Measurements from ENCODE around the gene SLC51B. TPM values are rescaled to one million over a fixed set of nuclear protein-coding genes. Genes with fewer than 3 reads are reported as not detected.
A peak's percentile ranks its signal among the peaks of the same experiment; 100 is the strongest.
"Not testable (repeated sequence)": the region's sequence is repeated elsewhere in the genome, so short reads cannot be mapped to it uniquely, and the experiment has no call there.

Gene SLC51B
- not detected for total RNA-seq

- H3K27ac Mint-ChIP-seq = no peak within 1 kb of the TSS
- H3K4me1 Mint-ChIP-seq = peaks cover 9% of the 10 kb centered on the region
- no peaks in the 10 kb centered on the region for H3K9me3 Mint-ChIP-seq (ENCODE audit: low read depth)
- no peak within 1 kb of the TSS for H3K4me3 Mint-ChIP-seq
- H3K36me3 Mint-ChIP-seq = no peaks in the 10 kb centered on the region
- DNase-seq (no peak), ATAC-seq (no peak)
- CTCF ChIA-PET = no interaction called here
- no peaks in the 10 kb centered on the region for H3K27me3 Mint-ChIP-seq
These were observed at the start of gene SLC51B for GRCh38 chr15:65044724-65045481. Gene SLC51B (plus strand): TSS chr15:65045387. CDS start chr15:65050005, 4,618 bp downstream.

- Mint-ChIP-seq H3K4me3 (no peak overlapping the region), H3K27ac (no peak overlapping the region), H3K9me3 (ENCODE audit: low read depth) (no peaks in the 10 kb centered on the region), H3K36me3 (no peaks in the 10 kb centered on the region), H3K27me3 (no peaks in the 10 kb centered on the region), H3K4me1 (peaks cover 6% of the 10 kb centered on the region)
- DNase-seq (no peak), ATAC-seq (no peak)
- CTCF ChIA-PET = no interaction called here
These were observed 48.1 kb upstream of the SLC51B start for GRCh38 chr15:64997066-64997465.

GRCh38 chr15:64997745-64998375 is 47.3 kb upstream of the SLC51B start:
- Mint-ChIP-seq H3K4me3 (no peak overlapping the region), H3K9me3 (ENCODE audit: low read depth) (no peaks in the 10 kb centered on the region)

GRCh38 chr15:65004993-65005392 is 40.2 kb upstream of the SLC51B start:
- ATAC-seq = no peak
- H3K4me3 Mint-ChIP-seq = no peak overlapping the region
- DNase-seq = no peak
- H3K36me3 Mint-ChIP-seq = peaks cover 14% of the 10 kb centered on the region
- no peaks in the 10 kb centered on the region for H3K9me3 Mint-ChIP-seq (ENCODE audit: low read depth)
- no peaks in the 10 kb centered on the region for H3K4me1 Mint-ChIP-seq
- CTCF ChIA-PET = no interaction called here
- H3K27me3 Mint-ChIP-seq = no peaks in the 10 kb centered on the region
- H3K27ac Mint-ChIP-seq = no peak overlapping the region

More at GRCh38 chr15:64997745-64998375, 47.3 kb upstream of the SLC51B start:
- CTCF ChIA-PET = no interaction called here
- H3K36me3 Mint-ChIP-seq = peaks cover 2% of the 10 kb centered on the region
- H3K27ac Mint-ChIP-seq = no peak overlapping the region
- DNase-seq = no peak
- ATAC-seq = no peak
- peaks cover 5% of the 10 kb centered on the region for H3K4me1 Mint-ChIP-seq
- H3K27me3 Mint-ChIP-seq = no peaks in the 10 kb centered on the region

GRCh38 chr15:65006876-65007275 is 38.3 kb upstream of the SLC51B start:
- Mint-ChIP-seq H3K4me1 (no peaks in the 10 kb centered on the region), H3K36me3 (peaks cover 18% of the 10 kb centered on the region), H3K27ac (no peak overlapping the region), H3K4me3 (no peak overlapping the region), H3K9me3 (ENCODE audit: low read depth) (no peaks in the 10 kb centered on the region), H3K27me3 (no peaks in the 10 kb centered on the region)
- no peak for DNase-seq
- ATAC-seq = no peak
- CTCF ChIA-PET = no interaction called here

- H3K4me3 Mint-ChIP-seq = no peak overlapping the region
- ATAC-seq = no peak
- CTCF ChIA-PET = interaction anchor here (0.9 to 1.7 kb wide), 6 partner anchors 9 to 281 kb away, joined by 3 to 6 read pairs (median 4); no protein-coding TSS in a partner anchor
- no peak for DNase-seq
- no peak overlapping the region for H3K27ac Mint-ChIP-seq
- H3K27me3 Mint-ChIP-seq = no peaks in the 10 kb centered on the region
- H3K9me3 Mint-ChIP-seq (ENCODE audit: low read depth) = peaks cover 5% of the 10 kb centered on the region
- no peaks in the 10 kb centered on the region for H3K4me1 Mint-ChIP-seq
- peaks cover 27% of the 10 kb centered on the region for H3K36me3 Mint-ChIP-seq
These were observed 36.2 kb upstream of the SLC51B start for GRCh38 chr15:65008983-65009382.

GRCh38 chr15:65011198-65011597 is 34.0 kb upstream of the SLC51B start:
- H3K4me1 Mint-ChIP-seq; H3K27ac Mint-ChIP-seq; H3K27me3 Mint-ChIP-seq; H3K9me3 Mint-ChIP-seq (ENCODE audit: low read depth); ATAC-seq; DNase-seq; CTCF ChIA-PET; H3K4me3 Mint-ChIP-seq: not testable (repeated sequence)
- peaks cover 37% of the 10 kb centered on the region for H3K36me3 Mint-ChIP-seq

GRCh38 chr15:65020419-65020818 is 24.8 kb upstream of the SLC51B start:
- ATAC-seq = no peak
- no peak for DNase-seq
- H3K9me3 Mint-ChIP-seq (ENCODE audit: low read depth) = no peaks in the 10 kb centered on the region
- no peaks in the 10 kb centered on the region for H3K27me3 Mint-ChIP-seq
- H3K36me3 Mint-ChIP-seq = peaks cover 40% of the 10 kb centered on the region
- H3K4me3 Mint-ChIP-seq = no peak overlapping the region
- H3K27ac Mint-ChIP-seq = no peak overlapping the region
- CTCF ChIA-PET = no interaction called here
- H3K4me1 Mint-ChIP-seq = no peaks in the 10 kb centered on the region

GRCh38 chr15:65021488-65021887 is 23.7 kb upstream of the SLC51B start:
- ATAC-seq (no peak), DNase-seq (no peak)
- CTCF ChIA-PET = interaction anchor here (1.4 to 2.0 kb wide), 2 partner anchors 12 kb away, joined by 6 read pairs; no protein-coding TSS in a partner anchor
- no peaks in the 10 kb centered on the region for H3K9me3 Mint-ChIP-seq (ENCODE audit: low read depth)
- peaks cover 37% of the 10 kb centered on the region for H3K36me3 Mint-ChIP-seq
- no peak overlapping the region for H3K4me3 Mint-ChIP-seq
- no peaks in the 10 kb centered on the region for H3K4me1 Mint-ChIP-seq
- H3K27me3 Mint-ChIP-seq = no peaks in the 10 kb centered on the region
- no peak overlapping the region for H3K27ac Mint-ChIP-seq

- ATAC-seq (no peak), DNase-seq (no peak)
- Mint-ChIP-seq H3K36me3 (peaks cover 19% of the 10 kb centered on the region), H3K4me3 (no peak overlapping the region), H3K27ac (peak overlapping the region; percentile 59), H3K27me3 (peaks cover 7% of the 10 kb centered on the region), H3K9me3 (ENCODE audit: low read depth) (no peaks in the 10 kb centered on the region), H3K4me1 (peaks cover 14% of the 10 kb centered on the region)
- CTCF ChIA-PET = no interaction called here
These were observed 18.4 kb upstream of the SLC51B start for GRCh38 chr15:65026756-65027155.

- H3K4me1 Mint-ChIP-seq = peaks cover 16% of the 10 kb centered on the region
These were observed 17.6 kb upstream of the SLC51B start for GRCh38 chr15:65027593-65027992.

GRCh38 chr15:65028338-65028737 is 16.8 kb upstream of the SLC51B start:
- H3K36me3 Mint-ChIP-seq = peaks cover 16% of the 10 kb centered on the region
- peak overlapping the region; percentile 89 for H3K4me3 Mint-ChIP-seq
- ATAC-seq (no peak), DNase-seq (no peak)
- peaks cover 19% of the 10 kb centered on the region for H3K4me1 Mint-ChIP-seq
- peaks cover 20% of the 10 kb centered on the region for H3K27me3 Mint-ChIP-seq
- CTCF ChIA-PET = interaction anchor here (0.9 kb wide), 1 partner anchor 244 kb away, joined by 4 read pairs; no protein-coding TSS in a partner anchor
- H3K9me3 Mint-ChIP-seq (ENCODE audit: low read depth) = no peaks in the 10 kb centered on the region
- H3K27ac Mint-ChIP-seq = peak overlapping the region; percentile 79

More at GRCh38 chr15:65027593-65027992, 17.6 kb upstream of the SLC51B start:
- no peak for ATAC-seq
- CTCF ChIA-PET = interaction anchor here (0.9 kb wide), 1 partner anchor 243 kb away, joined by 4 read pairs; no protein-coding TSS in a partner anchor
- H3K27me3 Mint-ChIP-seq = peaks cover 15% of the 10 kb centered on the region
- DNase-seq = no peak
- H3K27ac Mint-ChIP-seq = peak overlapping the region; percentile 79
- H3K4me3 Mint-ChIP-seq = peak overlapping the region; percentile 89
- no peaks in the 10 kb centered on the region for H3K9me3 Mint-ChIP-seq (ENCODE audit: low read depth)
- H3K36me3 Mint-ChIP-seq = peaks cover 19% of the 10 kb centered on the region

- Mint-ChIP-seq H3K36me3 (peaks cover 13% of the 10 kb centered on the region), H3K27me3 (peaks cover 20% of the 10 kb centered on the region), H3K4me3 (peak within 1 kb of the TSS; percentile 89), H3K9me3 (ENCODE audit: low read depth) (no peaks in the 10 kb centered on the region), H3K4me1 (peaks cover 25% of the 10 kb centered on the region), H3K27ac (peak within 1 kb of the TSS; percentile 79)
- DNase-seq = peak; percentile 94
- ATAC-seq = peak; percentile 96
- CTCF ChIA-PET = no interaction called here
These were observed 16.1 kb upstream of the SLC51B start, which contains the start of gene MTFMT for GRCh38 chr15:65028921-65029735. Gene MTFMT (minus strand): TSS chr15:65029639. CDS start chr15:65029613, 26 bp downstream.

Measured in activated CD8-positive, alpha-beta memory T cell treated with anti-CD3 and anti-CD28 coated beads, Interleukin-2, amount 10 ng/mL, durations not matched to agents 7 days and 5 days (primary cell).